NCI-H510A treated with DMSO at 0.1 percent for 48 hours (cell line): Measurements from ENCODE around the gene PGAM1.
"Not testable (repeated sequence)": the region's sequence is repeated elsewhere in the genome, so short reads cannot be mapped to it uniquely, and the experiment has no call there.

Source experiments
- DNase-seq: peaks from one replicate; lab custom pipeline; 2025; lab: John Stamatoyannopoulos, UW

PGAM1 gene

DNA sequence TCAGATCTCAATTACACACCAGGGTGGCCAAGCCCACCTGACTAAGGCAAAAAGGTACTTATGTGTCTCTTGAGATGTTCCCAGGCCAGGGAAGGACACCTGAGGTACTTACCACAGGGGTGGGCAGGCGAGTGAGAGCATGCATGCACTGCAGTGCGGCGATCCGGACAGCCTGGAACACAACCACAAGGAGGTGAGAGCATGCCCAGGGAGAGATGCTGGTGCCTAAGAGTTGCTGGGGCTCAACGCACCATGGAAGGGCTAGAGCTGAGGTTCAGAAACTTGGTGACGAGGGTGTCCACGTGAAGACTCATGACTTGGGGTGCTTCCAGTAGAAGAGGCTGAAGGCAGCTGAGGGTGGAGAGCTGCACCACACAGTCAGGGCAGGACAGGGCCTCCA lies 33.1 kb downstream of the PGAM1 start:
- DNase-seq, result no peak

DNA sequence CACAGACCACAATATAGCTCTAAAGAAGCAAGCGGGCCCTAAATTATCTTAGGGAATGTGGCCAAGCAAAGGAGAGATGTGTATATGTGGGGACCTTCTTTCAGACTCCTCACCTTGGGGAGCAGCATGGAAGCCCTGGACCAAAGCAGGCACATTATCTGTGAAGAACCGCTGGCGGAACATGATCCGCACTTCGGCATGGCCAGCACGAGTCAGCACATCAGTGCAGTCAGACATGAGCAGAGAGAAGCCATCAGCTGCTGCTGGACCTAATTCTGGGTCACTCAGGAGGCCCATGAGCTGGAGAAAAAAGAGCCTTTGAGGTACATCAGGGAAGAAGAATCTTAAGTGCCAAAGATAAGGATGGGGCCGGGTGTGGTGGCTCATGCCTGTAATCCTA lies 33.9 kb downstream of the PGAM1 start:
- no peak for DNase-seq

DNA sequence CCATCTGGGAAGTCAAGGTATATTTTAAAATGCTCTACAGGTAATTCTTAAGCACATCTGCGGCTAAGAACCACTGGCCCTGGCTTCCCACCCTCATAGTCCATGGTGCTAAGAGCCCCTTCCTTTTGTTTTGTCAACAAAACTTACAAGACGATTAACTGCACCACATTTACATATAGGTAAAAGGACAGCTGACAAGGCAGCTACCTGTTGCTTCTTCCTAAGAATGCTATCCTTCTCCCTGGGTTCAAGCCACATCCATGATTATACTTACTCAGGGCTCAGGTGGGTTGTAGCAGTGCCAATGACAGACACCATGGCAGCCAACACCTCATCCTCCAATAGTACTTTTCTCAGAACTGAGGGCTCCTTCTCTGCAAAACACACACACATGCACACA lies 36.3 kb downstream of the PGAM1 start:
- DNase-seq, result no peak

DNA sequence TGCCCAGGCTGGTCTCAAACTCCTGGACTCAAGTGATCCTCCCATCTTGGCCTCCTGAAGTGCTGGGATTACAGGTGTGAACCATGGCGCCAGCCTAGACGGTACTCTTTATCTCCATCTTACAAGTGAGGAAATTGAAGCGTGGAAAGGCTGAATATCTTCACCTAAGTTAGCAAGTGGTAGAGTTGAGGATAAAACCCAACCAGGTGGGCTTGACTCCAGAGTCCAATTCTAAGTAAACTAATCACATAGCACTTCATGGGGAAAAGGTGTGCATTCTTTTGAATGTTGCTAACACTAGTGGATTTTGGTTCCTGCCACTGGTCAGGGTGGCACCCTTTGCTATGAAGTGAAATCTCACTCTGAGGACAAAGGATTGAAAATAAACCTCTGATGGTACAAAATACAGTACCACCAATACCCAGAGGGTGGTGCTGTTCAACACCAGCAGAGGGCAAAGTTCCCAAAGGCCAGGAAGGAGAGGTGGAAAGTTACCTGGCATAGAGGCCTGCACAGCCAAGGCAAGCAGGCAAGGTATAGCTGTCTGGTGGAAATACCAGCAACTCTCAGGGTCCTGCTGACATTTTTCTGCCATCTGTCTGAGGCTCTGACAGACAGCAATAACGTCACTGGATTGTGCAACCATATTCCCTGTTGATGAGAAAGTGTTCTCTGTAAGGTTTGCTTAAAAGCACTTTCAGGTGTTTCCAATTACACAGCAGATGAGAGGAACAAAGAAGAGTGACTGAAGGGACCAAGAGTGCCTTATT lies 37.6 kb downstream of the PGAM1 start:
- peak; percentile 89 for DNase-seq

DNA sequence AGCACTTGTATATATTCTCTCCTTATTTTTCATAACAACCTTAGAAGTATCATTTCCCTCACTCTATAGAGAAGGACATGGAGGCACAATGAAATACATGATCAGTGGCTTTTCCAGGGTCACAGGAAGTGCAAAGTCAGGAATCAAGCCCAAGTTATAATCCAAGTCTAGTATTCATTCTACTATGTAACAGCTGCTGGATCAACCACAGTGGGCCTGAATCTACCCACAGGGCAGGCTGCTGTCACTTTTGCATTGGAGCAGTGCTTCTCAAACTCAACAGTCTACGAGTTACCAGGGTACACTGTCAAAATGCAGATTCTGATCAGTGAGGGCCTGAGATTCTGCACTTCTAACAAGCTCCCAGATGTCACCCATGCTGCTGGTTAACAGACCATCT lies 38.2 kb downstream of the PGAM1 start:
- no peak for DNase-seq

DNA sequence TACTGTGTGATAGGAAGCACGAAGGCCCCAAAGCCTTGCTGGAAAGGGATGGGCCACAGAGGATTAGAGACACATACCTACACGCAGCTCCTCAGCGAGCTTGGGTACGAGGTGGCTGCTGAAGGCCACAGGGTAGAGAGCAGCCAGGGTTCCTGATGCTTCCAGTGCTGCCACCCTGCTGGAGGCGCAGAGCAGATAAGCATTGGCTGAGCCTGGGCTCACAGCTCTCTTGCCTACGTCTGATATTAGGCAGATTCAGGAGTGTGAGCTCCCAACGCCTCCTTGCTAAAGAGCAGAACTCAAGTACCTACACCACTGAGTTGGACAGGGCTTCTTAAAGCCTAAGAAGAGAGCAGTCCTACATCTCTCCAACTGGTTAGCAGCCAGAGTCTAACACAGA lies 40.0 kb downstream of the PGAM1 start:
- DNase-seq, result no peak

DNA sequence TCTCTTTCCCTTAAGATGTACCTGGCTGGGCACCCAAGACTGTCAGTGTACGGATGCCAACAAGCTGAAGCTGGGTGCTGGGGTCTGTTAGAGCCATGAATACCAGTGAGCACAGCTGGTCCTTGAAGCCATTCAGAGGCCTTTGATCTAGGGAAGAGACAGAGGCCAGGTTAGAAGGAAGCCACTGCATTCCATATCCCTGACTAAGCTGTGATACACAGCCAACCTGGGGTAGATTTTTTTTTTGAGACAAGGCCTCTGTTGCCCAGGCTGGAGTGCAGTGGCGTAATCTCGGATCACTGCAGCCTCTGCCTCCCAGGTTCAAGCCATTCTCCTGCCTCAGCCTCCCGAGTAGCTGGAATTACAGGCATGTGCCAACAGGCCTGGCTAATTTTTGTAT lies 40.8 kb downstream of the PGAM1 start:
- no peak for DNase-seq

DNA sequence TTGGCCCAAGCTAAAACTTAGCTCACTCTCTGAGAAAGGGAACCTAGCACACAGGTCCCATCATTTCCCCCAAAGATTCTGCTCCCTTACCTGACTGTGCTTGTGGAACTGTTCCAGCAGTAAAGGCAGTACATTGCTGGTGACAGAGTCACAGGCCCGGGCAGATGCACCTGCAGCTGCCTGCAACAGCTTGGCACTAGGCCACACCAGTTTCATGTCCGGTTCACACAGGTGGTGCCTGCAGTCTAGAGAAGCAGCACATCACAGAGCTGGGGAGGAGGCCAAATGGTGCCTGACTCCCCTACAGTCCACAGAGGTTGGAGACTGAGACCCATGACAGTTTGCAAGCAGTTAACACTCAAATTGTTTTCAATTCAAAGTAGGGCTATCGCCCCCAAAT lies 42.2 kb downstream of the PGAM1 start:
- peak; percentile 23 for DNase-seq

DNA sequence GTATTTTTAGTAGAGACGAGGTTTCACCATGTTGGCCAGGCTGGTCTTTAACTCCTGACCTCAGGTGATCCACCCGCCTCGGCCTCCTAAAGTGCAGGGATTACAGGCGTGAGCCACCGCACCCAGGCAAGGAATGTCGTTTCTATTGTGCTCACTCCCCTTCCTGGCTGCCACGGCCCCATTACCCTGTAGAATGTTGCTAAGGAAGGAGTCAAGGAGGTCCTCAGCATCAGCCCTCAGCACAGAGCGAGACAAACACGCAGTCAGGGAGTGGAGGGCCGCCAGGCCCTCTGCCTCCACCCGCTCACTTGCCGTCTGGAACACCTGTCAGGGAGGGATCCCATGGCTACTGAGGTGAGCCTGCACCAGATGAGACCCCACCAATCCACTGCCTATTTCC lies 42.8 kb downstream of the PGAM1 start:
- not testable (repeated sequence) for DNase-seq

DNA sequence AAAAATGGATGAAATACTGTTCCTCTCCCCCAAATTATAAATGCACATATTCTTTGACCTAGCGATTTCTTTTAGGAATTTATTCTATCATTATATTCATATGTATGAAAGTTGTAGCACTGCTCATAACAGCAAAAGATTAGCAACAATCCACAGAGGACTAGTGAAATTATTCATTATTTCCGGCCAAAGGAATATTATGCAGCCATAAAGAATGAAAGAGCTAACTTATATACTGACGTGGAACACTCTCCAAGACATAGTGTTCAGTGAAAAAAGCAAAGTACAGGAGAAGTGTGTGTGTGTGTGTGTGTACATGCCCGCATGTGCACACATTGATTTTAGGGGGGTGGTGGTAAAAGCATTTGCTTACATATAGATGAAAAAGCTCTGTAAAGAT lies 48.9 kb downstream of the PGAM1 start:
- no peak for DNase-seq

DNA sequence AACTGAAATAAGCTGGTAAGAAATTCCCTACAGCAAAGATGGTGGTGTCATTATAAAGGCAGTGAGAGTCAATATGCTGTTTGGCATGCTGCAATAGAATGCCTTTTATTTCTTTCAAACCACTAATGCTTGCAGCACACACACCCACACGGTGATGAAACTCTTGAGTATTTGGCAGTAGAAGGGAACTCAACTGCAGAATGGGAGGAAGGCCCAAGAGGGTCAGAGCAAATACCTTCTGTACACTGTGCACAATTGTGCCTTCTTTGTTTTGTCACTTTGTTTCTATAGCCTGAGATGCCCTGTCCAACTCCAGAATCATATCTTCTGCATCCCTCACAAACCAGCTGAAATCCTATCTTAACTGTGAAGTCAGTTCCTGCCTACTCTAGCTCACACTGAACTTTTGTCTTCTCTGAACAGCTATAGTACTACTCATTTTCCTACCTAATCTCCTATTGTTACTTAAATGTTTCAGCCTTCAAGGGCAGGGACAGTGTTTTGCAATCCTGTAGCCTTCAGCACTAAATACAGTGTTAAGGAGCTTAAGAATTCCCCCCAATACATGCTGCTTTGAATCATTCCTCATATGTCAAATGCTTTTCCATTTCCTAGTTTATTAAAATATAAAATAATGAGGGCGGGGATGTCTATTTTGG lies 50.1 kb downstream of the PGAM1 start:
- no peak for DNase-seq

DNA sequence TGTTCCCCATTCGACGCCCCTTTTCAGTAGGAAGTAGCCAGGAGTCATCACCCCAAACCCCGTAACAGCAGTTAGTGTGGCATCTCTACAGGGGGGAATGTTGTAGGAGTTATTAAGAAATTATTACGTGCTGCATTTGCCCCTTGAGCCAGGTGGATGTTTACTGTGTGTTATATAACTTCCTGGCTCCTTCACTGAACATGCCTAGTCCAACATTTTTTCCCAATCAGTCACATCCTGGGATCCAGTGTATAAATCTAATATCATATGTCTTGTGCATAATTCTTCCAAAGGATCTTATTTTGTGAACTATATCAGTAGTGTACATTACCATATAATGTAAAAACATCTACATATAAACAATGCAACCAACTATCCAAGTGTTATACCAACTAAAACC lies 53.4 kb downstream of the PGAM1 start:
- DNase-seq, result not testable (repeated sequence)

DNA sequence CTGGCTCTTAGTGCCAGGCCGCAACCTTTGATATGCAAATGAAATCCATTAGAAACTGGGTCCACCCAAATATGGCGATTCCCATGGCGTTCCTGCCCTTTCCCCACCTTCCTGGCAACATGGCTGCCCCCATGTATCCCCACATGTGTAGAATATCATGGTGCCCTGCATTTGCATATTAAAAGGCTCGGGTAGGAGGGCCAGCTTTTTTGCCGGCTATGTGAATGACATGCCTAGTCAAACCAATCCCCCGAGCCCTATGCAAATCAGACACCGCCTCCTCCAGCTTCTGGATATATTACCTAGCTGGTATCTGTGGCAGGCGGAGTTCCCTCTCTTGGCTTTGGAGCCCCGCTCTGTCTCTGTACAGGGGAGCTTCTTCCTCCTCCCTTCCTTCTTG lies 53.9 kb downstream of the PGAM1 start:
- DNase-seq, result no peak

DNA sequence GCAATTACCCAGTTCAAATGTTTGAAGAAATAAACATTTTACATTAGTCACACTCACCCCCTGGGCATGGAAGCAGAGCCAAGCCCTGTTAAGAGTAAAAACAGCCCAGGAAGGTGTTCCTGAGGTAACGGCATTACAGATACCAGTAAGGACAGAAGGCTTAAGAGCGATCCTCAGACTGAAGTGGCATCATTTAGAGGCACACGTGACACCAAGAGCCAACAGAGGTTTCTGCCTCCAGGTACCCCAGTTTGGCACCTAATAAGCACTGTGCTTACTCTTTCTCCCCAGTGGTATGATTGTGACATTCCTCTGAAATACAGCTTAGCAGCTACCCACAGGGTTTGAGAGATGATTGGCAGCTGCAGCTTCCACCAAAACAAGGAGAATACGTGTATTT lies 55.1 kb downstream of the PGAM1 start:
- no peak for DNase-seq

DNA sequence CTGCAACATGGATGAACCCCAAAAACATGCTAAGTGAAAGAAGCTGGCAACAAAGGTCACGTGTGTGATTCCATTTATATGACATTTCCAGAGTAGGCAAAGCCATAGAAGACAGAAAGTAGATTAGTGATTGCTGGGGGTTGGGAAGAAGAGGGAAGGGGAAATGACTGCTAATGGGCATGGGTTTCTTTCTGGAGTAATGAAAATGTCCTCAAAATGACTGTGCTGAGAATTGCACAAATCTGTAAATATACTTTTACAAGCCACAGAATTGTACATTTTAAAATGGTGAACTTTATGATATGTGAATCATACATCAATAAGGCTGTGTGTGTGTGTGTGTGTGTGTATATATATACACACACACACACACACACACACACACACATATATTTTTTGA lies 56.4 kb downstream of the PGAM1 start:
- no peak for DNase-seq
